Effector memory CD8-positive, alpha-beta T cell (primary cell): ENCODE data around the gene NKRF.

ENCODE experiments used
- ATAC-seq: fragments of 150-1000 bp; cut with Tn5 transposase; replicated peaks from 2 replicates; pipeline ENCODE4 v1.10.0; 2021; ENCODE audit warnings: mild to moderate bottlenecking, moderate library complexity
- DNase-seq, 3 experiments: peaks; one replicate each; pipeline ENCODE4 v3.0.0; 2021
- H3K27ac Mint-ChIP-seq, 2 donors: one replicate each; pipeline ENCODE4 v1.8.0; 2022; ENCODE audit warnings: mild to moderate bottlenecking in 2 of 2, mixed read lengths in 2 of 2, moderate library complexity in 2 of 2
- H3K27me3 Mint-ChIP-seq, 2 donors: one replicate each; pipeline ENCODE4 v1.8.0; 2022; ENCODE audit warnings: mixed read lengths in 2 of 2
- H3K36me3 Mint-ChIP-seq: one replicate; pipeline ENCODE4 v1.8.0; 2022; ENCODE audit warnings: mild to moderate bottlenecking, moderate library complexity, mixed read lengths; ENCODE audit not compliant: insufficient read depth
- H3K4me1 Mint-ChIP-seq, 2 donors: one replicate each; pipeline ENCODE4 v1.8.0; 2022; ENCODE audit warnings: low read depth in 2 of 2, mixed read lengths in 2 of 2
- H3K4me3 Mint-ChIP-seq, 2 donors: one replicate each; pipeline ENCODE4 v1.8.0; 2022; ENCODE audit warnings: mild to moderate bottlenecking in 2 of 2, mixed read lengths in 2 of 2, moderate library complexity in 2 of 2
- H3K9me3 Mint-ChIP-seq, 2 donors: one replicate each; pipeline ENCODE4 v1.8.0; 2022; ENCODE audit warnings: mixed read lengths in 2 of 2

NKRF gene

DNA sequence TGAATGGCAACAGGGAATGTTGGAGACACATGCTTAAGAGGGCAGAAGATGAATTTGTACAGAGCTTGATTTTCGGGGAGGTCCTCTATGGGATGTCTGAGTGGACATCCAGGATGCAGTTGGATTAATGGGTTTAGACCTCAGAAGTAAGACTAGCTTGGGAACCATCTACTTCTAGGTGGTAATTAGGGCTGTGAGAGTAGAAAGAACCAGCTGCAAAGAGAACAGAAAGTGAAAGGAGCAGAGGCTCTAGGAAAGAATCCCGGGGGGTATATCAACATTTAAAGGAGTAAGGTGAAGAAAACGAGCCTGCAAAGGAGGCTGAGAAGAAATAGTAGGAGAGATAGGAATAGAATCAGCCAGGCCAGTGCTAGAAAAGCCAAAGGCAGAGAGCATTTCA, 29.0 kb upstream of the NKRF start:
- Mint-ChIP-seq H3K36me3 (peaks cover 60% of the 10 kb centered on the region), H3K9me3 (no peaks in the 10 kb centered on the region), H3K4me3 (no peak overlapping the region), H3K27me3 (no peaks in the 10 kb centered on the region), H3K27ac (peak overlapping the region; percentile 69 to 80), H3K4me1 (peaks cover 8 to 17% of the 10 kb centered on the region in 2 donors)
- DNase-seq (no peak), ATAC-seq (no peak)

DNA sequence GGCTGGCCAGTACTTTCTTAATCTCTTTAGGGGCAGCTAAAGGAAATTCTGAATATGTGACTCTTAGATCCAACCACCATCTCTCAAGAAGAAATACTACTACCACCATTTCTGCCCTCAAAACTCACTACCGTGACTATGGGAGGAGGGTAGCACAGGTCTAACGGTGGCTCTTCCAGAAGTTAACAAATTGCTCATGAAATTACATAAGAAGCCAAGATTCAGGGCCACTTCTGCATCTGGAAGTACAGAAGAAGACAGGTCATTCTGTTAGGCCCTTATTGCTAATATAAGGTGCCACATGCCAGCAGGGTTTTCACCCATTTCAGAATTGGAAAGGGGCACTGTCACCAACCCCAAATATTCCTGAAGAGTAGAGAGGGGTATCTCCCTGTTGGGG, 19.6 kb upstream of the NKRF start:
- Mint-ChIP-seq H3K27me3 (no peaks in the 10 kb centered on the region), H3K4me3 (no peak overlapping the region), H3K27ac (peak overlapping the region in 1 of 2 donors; percentile 15), H3K4me1 (no peaks in the 10 kb centered on the region), H3K36me3 (peaks cover 69% of the 10 kb centered on the region), H3K9me3 (no peaks in the 10 kb centered on the region)
- no peak for ATAC-seq
- no peak for DNase-seq

DNA sequence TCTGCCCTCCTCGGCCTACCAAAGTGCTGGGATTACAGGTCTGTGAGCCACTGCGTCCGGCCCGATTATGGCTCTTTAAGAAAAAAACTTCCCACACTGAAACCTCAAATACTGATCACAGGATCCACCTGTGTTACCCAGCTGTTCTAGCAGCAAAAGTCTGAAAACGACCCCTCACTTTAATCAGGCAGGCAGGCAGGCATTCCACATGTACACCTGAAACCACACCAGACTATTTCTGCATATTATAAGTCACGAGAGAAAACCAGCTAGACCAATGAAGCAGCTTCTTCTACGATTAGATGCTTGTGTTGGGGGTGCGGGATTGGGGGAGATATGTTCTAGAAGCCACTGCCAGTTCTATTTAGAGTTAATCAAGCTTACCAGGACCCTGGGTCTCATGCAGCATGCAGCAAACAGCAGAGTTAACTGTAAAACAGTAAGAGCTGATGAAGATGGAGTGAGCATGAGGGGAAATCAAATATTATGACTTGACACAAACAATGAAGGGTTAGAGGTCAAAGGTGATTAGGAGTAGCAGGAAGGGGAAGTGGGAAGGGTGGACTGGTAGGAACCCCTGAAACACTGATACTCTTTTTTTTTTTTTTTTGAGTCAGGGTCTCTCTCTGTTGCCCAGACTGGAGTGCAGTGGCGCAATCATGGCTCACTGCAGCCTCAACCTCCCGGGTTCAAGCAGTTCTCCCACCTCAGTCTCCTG, 18.9 kb upstream of the NKRF start:
- Mint-ChIP-seq H3K27me3 (no peaks in the 10 kb centered on the region), H3K36me3 (peaks cover 69% of the 10 kb centered on the region), H3K27ac (peak overlapping the region in 1 of 2 donors; percentile 82), H3K4me3 (no peak overlapping the region), H3K4me1 (no peaks in the 10 kb centered on the region), H3K9me3 (no peaks in the 10 kb centered on the region)
- DNase-seq (no peak), ATAC-seq (no peak)

DNA sequence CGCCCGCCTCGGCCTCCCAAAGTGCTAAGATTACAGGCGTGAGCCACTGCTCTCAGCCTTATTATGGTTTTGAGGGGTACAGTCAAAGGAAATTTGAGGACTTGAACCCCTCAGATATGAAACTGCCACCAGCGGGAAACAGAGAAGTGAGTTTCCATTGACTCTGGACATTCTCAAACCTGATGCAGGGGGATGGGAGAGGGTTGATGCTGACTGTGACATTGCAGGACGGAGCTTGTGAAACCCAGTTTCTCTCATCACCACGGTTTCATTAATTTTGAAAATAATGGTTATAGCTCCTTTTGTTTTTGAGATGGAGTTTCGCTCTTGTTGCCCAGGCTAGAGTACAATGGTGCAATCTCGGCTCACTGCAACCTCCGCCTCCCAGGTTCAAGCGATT, 18.2 kb upstream of the NKRF start:
- DNase-seq = no peak
- Mint-ChIP-seq H3K27me3 (no peaks in the 10 kb centered on the region), H3K36me3 (peaks cover 67% of the 10 kb centered on the region), H3K4me1 (no peaks in the 10 kb centered on the region), H3K9me3 (no peaks in the 10 kb centered on the region), H3K27ac (no peak overlapping the region), H3K4me3 (no peak overlapping the region)
- ATAC-seq = no peak

DNA sequence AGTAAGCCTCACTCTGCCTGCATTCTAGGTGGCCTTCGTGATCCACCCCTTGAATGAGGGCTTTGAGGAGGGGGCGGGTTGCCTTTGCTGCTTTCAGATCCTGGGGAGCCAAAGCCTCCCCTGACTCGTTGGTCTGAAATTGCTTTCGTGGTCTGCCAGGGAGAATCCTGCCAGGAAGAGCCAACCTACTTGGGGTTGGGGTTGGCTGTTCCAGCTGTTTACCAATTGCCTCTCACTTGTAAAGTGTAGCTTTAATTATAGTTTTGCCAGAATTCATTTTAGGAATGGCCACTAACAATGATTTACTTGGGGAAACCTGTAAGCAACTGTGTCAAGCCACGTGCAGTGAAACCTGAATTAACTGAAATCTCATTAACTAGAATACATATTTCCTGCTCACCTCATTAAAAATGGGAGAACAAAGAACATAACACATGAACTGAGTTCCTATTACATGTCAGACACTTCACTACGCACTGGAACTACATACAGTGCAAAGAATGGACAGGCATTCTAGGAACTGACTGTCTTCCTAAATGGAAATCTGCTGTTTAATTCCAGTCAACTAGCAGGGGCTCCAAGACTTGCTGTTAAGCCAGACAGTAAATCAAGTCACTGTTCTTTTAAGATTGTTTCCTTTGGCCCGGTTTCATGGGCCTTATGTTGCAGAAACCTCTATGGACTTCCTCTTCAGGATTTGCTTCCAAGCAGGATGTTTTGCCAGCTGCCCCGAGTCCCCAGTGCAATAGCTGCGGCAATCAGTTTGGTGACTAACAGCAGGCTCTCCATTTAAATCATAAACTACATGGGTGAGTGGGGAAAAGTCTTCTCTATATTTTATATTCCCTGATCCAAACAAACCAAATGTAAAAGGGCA, 16.4 kb upstream of the NKRF start:
- H3K27ac Mint-ChIP-seq = no peak overlapping the region
- H3K4me3 Mint-ChIP-seq = no peak overlapping the region
- H3K9me3 Mint-ChIP-seq = no peaks in the 10 kb centered on the region
- no peaks in the 10 kb centered on the region for H3K4me1 Mint-ChIP-seq
- no peaks in the 10 kb centered on the region for H3K27me3 Mint-ChIP-seq
- DNase-seq (no peak), ATAC-seq (no peak)
- H3K36me3 Mint-ChIP-seq = peaks cover 52% of the 10 kb centered on the region

DNA sequence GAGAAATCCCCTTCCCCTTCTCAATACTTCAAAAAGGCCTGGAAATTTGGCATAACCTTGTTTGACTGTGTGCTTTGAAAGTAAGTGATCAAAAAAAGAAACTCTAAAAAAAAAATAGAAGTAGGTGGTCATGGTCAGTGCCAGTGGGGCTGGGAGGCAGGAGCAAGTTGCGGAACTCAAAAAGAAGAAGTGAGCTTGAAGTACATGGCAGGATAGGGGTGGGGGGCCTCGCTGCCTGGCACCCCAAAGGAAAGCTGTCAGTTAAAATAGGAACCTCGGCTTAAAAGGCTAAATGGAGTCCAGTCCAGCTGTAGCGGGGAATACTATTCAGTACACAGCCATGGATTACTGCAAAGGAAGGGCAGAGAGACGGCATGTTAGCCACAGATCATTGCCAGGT, 12.2 kb upstream of the NKRF start:
- DNase-seq (no peak), ATAC-seq (no peak)
- Mint-ChIP-seq H3K27ac (no peak overlapping the region), H3K4me3 (no peak overlapping the region), H3K9me3 (no peaks in the 10 kb centered on the region), H3K36me3 (peaks cover 29% of the 10 kb centered on the region), H3K27me3 (no peaks in the 10 kb centered on the region), H3K4me1 (peaks cover 0 to 2% of the 10 kb centered on the region in 2 donors)

DNA sequence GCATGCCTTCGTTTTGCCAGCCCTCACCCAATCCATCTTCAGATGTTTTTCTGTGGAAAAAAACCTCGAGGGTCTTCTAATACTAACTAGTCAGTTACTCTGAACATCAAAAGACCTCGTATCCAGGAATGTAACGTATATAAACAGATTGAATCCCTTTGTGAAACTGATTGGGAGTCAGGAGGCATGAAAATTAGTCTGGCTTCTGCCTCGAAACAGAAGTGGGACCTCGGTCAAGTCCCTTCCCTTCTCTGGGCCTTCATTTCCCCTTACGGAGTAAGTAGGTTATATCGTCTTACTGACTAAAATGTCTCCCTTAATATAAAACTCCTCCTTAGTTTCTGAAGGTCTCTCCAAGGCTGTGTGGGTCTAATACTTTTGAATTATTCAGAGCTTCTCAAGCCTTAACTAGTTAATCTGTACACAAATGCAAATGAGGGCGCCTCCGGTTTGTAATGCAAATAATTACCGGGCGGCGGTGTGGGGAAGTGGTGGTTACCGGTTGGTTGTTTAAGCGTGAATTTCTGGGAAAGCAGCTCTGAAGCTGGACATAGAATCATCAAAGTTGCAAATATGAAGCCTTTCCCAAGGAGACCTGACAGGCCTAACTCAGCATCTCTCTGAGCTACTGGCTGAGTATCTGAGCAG, 11.4 kb upstream of the NKRF start:
- Mint-ChIP-seq H3K4me3 (no peak overlapping the region), H3K9me3 (no peaks in the 10 kb centered on the region), H3K27me3 (no peaks in the 10 kb centered on the region), H3K36me3 (peaks cover 23% of the 10 kb centered on the region), H3K27ac (no peak overlapping the region), H3K4me1 (peaks cover 0 to 2% of the 10 kb centered on the region in 2 donors)
- DNase-seq = no peak
- ATAC-seq = no peak

- Mint-ChIP-seq H3K9me3 (no peaks in the 10 kb centered on the region), H3K4me3 (no peak overlapping the region)
Measured at GRCh38 chrX:119614776-119615175, 8.6 kb upstream of the NKRF start.

DNA sequence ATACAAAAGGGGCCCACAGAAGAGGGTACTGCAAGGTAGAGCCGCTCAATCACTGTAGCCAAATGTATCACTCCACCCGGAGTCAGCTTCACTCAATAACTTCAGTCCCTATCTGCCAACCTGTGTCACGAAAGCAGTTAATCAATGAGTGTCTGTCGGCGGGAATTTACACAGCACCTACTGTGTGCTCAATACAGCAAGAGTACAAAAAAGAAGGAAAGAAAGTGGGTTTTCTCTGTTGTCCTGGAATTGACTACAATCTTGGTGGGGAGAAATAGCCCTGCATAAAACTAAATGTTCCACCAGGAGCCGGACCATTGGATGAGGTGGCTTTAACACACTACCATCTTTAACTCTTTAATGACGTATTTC, 780 bp upstream of the NKRF start:
- ATAC-seq = no peak
- peak overlapping the region; percentile 95 to 97 for H3K27ac Mint-ChIP-seq
- peak overlapping the region; percentile 93 to 96 for H3K4me3 Mint-ChIP-seq
- peaks cover 13% of the 10 kb centered on the region for H3K36me3 Mint-ChIP-seq
- H3K27me3 Mint-ChIP-seq = no peaks in the 10 kb centered on the region
- no peak for DNase-seq
- peaks cover 13 to 16% of the 10 kb centered on the region in 2 donors for H3K4me1 Mint-ChIP-seq
- H3K9me3 Mint-ChIP-seq = no peaks in the 10 kb centered on the region

More at GRCh38 chrX:119614776-119615175, 8.6 kb upstream of the NKRF start:
- no peak for ATAC-seq
- Mint-ChIP-seq H3K27ac (peak overlapping the region in 1 of 2 donors; percentile 32), H3K27me3 (no peaks in the 10 kb centered on the region), H3K36me3 (peaks cover 11% of the 10 kb centered on the region), H3K4me1 (peaks cover 4 to 5% of the 10 kb centered on the region in 2 donors)
- DNase-seq = no peak

GRCh38 chrX:119605464-119606279, 552 bp downstream of the NKRF start:
- DNase-seq (peak in 2 of 3 experiments; percentile 27 to 30), ATAC-seq (peak; percentile 62)
- Mint-ChIP-seq H3K27ac (peak overlapping the region; percentile 95 to 97), H3K9me3 (no peaks in the 10 kb centered on the region), H3K27me3 (no peaks in the 10 kb centered on the region), H3K4me3 (peak overlapping the region; percentile 93 to 96), H3K36me3 (peaks cover 20% of the 10 kb centered on the region), H3K4me1 (peaks cover 15 to 16% of the 10 kb centered on the region in 2 donors)

DNA sequence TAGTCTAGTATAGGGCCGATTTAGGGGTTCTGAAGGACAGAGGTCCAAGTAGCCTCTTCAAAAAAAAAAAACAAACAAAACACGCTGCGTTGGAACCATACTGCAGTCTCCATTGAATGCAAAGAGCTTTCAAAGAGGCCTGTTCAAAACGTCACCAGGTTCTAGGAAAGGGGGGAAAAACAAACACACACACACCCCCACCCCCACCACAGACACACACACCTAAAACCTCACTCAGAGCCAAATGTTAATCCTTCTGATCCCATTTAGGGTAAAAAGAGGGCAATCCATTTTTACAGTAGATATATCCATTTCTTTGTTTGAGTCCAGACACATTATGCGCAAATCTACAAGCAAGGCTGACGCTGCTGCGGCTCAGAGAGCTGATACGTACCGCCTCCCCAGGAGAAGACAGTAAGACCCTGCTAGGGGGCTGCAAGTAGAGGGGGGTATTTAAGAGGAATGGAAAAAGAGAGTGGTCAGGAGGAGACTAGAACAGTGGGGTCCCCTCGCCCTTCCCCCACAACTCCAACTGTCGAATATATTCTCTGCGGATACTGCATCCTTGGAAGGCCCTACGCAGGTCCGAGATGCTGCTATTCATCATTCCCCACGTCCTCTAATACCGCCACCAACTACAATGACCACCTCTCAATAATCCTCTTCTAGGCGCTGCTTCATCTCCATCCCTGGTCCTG, 1.3 kb downstream of the NKRF start:
- H3K4me3 Mint-ChIP-seq = peak overlapping the region; percentile 93 to 96
- no peak for ATAC-seq
- peaks cover 24% of the 10 kb centered on the region for H3K36me3 Mint-ChIP-seq
- peaks cover 12% of the 10 kb centered on the region in 2 donors for H3K4me1 Mint-ChIP-seq
- H3K27me3 Mint-ChIP-seq = no peaks in the 10 kb centered on the region
- no peaks in the 10 kb centered on the region for H3K9me3 Mint-ChIP-seq
- H3K27ac Mint-ChIP-seq = peak overlapping the region; percentile 95 to 96
- no peak for DNase-seq

GRCh38 chrX:119602701-119603255, 3.4 kb downstream of the NKRF start:
- Mint-ChIP-seq H3K4me3 (no peak overlapping the region), H3K27me3 (no peaks in the 10 kb centered on the region), H3K4me1 (peaks cover 12 to 16% of the 10 kb centered on the region in 2 donors), H3K27ac (no peak overlapping the region), H3K9me3 (no peaks in the 10 kb centered on the region), H3K36me3 (peaks cover 24% of the 10 kb centered on the region)
- ATAC-seq (no peak), DNase-seq (no peak)
